ENCODE results near the gene CELF1. TPM values are rescaled to one million over a fixed set of nuclear protein-coding genes. Genes with fewer than 3 reads are reported as not detected.
A peak's percentile ranks its signal among the peaks of the same experiment; 100 is the strongest.

CELF1 gene
- total RNA-seq, 1 donor from 2014 or later = 88.6 TPM

DNA sequence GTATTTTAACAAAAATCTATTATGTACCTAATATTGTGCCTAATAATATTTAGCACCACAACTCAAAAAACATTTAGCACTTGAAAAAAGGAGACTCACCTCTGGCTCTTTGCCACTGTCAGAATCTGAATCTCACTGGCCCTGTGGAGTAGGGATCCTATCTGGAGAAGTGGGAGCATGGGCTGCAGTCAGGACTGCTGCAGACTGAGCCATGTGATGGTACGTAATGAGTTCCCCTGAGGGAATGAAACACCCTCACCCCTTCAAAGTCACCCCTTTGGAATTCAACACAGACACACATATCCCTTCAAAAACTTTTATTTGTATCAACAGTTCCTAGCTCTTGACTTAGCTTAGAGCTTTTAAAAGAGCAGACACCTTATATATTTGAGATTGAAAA, 19.0 kb upstream of the CELF1 start:
- Histone ChIP-seq H3K36me3 (peaks cover 57% of the 10 kb centered on the region), H3K27ac (replicated peaks) (peak overlapping the region; percentile 62), H3K4me3 (no peak overlapping the region), H3K27me3 (ENCODE audit: low read depth) (no peaks in the 10 kb centered on the region), H3K4me1 (peaks cover 36% of the 10 kb centered on the region), H3K9me3 (replicated peaks) (no peaks in the 10 kb centered on the region)
- no peak for DNase-seq
- no peak for TF ChIP-seq CTCF (IDR thresholded peaks at IDR 0.05; ENCODE audit: borderline replicate concordance)
- intact Hi-C loops (cut with micrococcal nuclease) = no loop called here

DNA sequence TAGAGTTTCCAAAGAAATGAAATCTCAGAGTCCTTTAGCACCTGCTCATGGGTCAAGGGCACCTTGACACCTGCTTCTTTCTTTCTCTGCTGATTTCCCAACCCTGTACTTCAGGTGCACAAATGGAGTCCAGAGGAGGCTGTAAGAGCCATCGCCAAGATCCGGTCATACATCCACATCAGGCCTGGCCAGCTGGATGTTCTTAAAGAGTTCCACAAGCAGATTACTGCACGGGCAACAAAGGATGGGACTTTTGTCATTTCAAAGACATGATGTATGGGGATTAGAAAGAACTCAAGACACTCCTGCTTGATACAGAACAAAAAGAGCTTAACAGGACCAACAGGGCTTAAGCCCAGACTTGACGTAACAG, 18.4 kb upstream of the CELF1 start:
- intact Hi-C loops (cut with micrococcal nuclease) = no loop called here
- H3K36me3 ChIP-seq = peaks cover 56% of the 10 kb centered on the region
- no peak for DNase-seq
- no peaks in the 10 kb centered on the region for H3K9me3 ChIP-seq (replicated peaks)
- H3K27me3 ChIP-seq (ENCODE audit: low read depth) = no peaks in the 10 kb centered on the region
- H3K27ac ChIP-seq (replicated peaks) = no peak overlapping the region
- peaks cover 39% of the 10 kb centered on the region for H3K4me1 ChIP-seq
- no peak for TF ChIP-seq CTCF (IDR thresholded peaks at IDR 0.05; ENCODE audit: borderline replicate concordance)
- no peak overlapping the region for H3K4me3 ChIP-seq

GRCh38 chr11:47570651-47571356, 17.9 kb upstream of the CELF1 start:
- intact Hi-C loops (cut with micrococcal nuclease) = no loop called here
- no peak for TF ChIP-seq CTCF (IDR thresholded peaks at IDR 0.05; ENCODE audit: borderline replicate concordance)
- Histone ChIP-seq H3K4me3 (no peak overlapping the region), H3K9me3 (replicated peaks) (no peaks in the 10 kb centered on the region), H3K27ac (replicated peaks) (no peak overlapping the region), H3K27me3 (ENCODE audit: low read depth) (no peaks in the 10 kb centered on the region), H3K36me3 (peaks cover 54% of the 10 kb centered on the region), H3K4me1 (peaks cover 44% of the 10 kb centered on the region)
- DNase-seq = no peak

DNA sequence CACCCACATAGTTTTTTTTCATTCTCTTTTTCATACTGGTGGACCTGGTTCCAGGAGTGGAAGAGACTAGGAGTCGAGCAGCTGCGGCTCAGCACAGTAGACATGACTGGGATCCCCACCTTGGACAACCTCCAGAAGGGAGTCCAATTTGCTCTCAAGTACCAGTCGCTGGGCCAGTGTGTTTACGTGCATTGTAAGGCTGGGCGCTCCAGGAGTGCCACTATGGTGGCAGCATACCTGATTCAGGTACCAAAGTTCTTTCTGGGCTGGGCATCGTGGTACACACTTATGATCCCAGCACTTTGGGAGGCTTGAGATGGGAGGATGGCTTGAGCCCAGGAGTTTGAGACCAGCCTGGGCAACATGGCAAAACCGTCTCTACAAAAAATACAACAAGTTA, 16.7 kb upstream of the CELF1 start:
- Histone ChIP-seq H3K4me1 (peaks cover 54% of the 10 kb centered on the region), H3K36me3 (peaks cover 43% of the 10 kb centered on the region), H3K27me3 (ENCODE audit: low read depth) (no peaks in the 10 kb centered on the region), H3K4me3 (no peak overlapping the region), H3K9me3 (replicated peaks) (no peaks in the 10 kb centered on the region), H3K27ac (replicated peaks) (no peak overlapping the region)
- DNase-seq = no peak
- TF ChIP-seq CTCF (IDR thresholded peaks at IDR 0.05; ENCODE audit: borderline replicate concordance) = no peak
- intact Hi-C loops (cut with micrococcal nuclease) = no loop called here

DNA sequence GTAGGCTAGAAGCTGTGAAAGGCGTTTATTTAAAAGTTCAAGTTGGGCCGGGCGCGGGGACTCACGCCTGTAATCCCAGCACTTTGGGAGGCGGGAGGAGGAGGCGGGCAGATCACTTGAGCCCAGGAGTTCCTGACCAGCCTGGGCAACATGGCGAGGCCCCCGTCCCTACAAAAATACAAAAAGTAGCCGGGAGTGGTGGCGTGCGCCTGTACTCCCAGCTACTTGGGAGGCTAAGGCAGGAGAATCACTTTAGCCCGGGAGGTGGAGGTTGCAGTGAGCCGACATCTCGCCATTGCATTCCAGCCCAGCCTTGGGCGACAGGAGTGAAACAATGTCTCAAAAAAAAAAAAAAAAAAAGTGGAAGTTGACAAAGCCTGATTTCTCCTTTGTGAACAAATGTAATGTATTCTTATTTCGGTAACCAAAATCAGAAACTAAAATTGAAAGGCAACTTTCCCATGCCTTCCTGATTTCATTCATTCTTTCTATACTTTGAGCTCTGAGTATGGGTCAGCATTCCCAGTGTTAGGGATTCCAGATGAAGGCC, 13.3 kb upstream of the CELF1 start:
- Histone ChIP-seq H3K27ac (replicated peaks) (peak overlapping the region; percentile 82), H3K4me3 (peak overlapping the region; percentile 98), H3K27me3 (ENCODE audit: low read depth) (no peaks in the 10 kb centered on the region), H3K36me3 (peaks cover 15% of the 10 kb centered on the region), H3K4me1 (peaks cover 28% of the 10 kb centered on the region), H3K9me3 (replicated peaks) (no peaks in the 10 kb centered on the region)
- TF ChIP-seq CTCF (IDR thresholded peaks at IDR 0.05; ENCODE audit: borderline replicate concordance) = no peak
- DNase-seq = no peak
- intact Hi-C loops (cut with micrococcal nuclease) = no loop called here
